HL-60 (cell line): ENCODE measurements around the gene DDTL.
"Not testable (repeated sequence)": the region's sequence is repeated elsewhere in the genome, so short reads cannot be mapped to it uniquely, and the experiment has no call there.

Experiments used
- DNase-seq, 2 experiments: peaks; one replicate each; pipeline ENCODE4 v3.0.0-alpha.2; 2010 to 2020; ENCODE audit warnings: low read depth in 1 of 2, low spot score in 1 of 2
- H3K27ac ChIP-seq: fragments of 250-450 bp; sonication (Bioruptor Pico); replicated peaks from 2 replicates; pipeline ENCODE4 v1.5.1; 2020; ENCODE audit warnings: mild to moderate bottlenecking, moderate library complexity
- H3K27me3 ChIP-seq: fragments of 250-450 bp; sonication (Bioruptor Pico); 2 replicates; pipeline ENCODE4 v1.5.1; 2021; ENCODE audit warnings: mild to moderate bottlenecking, moderate library complexity; ENCODE audit not compliant: insufficient read depth, poor library complexity, severe bottlenecking
- H3K4me3 ChIP-seq: replicated peaks from 2 replicates; pipeline ENCODE4 v1.5.1; 2011; ENCODE audit warnings: mild to moderate bottlenecking, control low read depth, low read length; ENCODE audit not compliant: insufficient read depth
- GABPA ChIP-seq: IDR thresholded peaks from 2 replicates; pipeline ENCODE4 v1.6.1; 2012; ENCODE audit warnings: low read depth
- POLR2AphosphoS5 ChIP-seq: IDR thresholded peaks from 2 replicates; pipeline ENCODE4 v1.6.1; 2012; ENCODE audit warnings: low read depth
- REST ChIP-seq: IDR thresholded peaks from 2 replicates; pipeline ENCODE4 v1.6.1; 2012; ENCODE audit warnings: low read depth; ENCODE audit not compliant: insufficient replicate concordance
- SPI1 ChIP-seq: IDR thresholded peaks from 2 replicates; pipeline ENCODE4 v1.6.1; 2012; ENCODE audit warnings: low read depth, mild to moderate bottlenecking, borderline replicate concordance
- TF ChIP-seq, protein P1 (sequence below): IDR thresholded peaks from one replicate; pipeline ENCODE4 v1.5.1; 2011; ENCODE audit warnings: low read length, control low read depth, inconsistent platforms; ENCODE audit not compliant: insufficient read depth

The DDTL gene

DNA sequence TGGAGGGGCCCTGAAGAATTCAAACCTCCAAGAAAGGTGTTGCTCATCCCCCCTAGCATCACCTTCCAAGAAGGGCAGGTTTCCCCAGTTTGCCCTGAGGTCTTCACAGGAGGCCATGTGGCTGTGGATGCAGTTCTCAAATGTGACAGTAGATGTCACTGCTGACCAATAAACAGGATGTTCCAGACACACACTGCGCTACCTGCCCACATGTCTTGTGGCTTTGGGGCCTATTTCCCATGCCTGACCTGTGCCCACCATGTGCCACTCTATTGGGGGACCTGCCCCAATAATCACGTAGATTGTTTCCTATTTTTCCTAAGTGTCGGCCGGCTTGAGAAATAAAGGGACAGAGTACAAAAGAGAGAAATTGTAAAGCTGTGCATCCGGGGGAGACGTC lies 17.7 kb downstream of the DDTL start:
- Histone ChIP-seq H3K4me3 (no peak overlapping the region), H3K27me3 (no peaks in the 10 kb centered on the region), H3K27ac (no peak overlapping the region)
- peak; percentile 6 to 40 for DNase-seq
- TF ChIP-seq, protein P1, sequence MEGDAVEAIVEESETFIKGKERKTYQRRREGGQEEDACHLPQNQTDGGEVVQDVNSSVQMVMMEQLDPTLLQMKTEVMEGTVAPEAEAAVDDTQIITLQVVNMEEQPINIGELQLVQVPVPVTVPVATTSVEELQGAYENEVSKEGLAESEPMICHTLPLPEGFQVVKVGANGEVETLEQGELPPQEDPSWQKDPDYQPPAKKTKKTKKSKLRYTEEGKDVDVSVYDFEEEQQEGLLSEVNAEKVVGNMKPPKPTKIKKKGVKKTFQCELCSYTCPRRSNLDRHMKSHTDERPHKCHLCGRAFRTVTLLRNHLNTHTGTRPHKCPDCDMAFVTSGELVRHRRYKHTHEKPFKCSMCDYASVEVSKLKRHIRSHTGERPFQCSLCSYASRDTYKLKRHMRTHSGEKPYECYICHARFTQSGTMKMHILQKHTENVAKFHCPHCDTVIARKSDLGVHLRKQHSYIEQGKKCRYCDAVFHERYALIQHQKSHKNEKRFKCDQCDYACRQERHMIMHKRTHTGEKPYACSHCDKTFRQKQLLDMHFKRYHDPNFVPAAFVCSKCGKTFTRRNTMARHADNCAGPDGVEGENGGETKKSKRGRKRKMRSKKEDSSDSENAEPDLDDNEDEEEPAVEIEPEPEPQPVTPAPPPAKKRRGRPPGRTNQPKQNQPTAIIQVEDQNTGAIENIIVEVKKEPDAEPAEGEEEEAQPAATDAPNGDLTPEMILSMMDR = peak; percentile 56
- TF ChIP-seq POLR2AphosphoS5 = no peak

GRCh38 chr22:23986089-23986488 lies 19.4 kb downstream of the DDTL start:
- H3K27me3 ChIP-seq, H3K4me3 ChIP-seq, H3K27ac ChIP-seq, DNase-seq: not testable (repeated sequence)

GRCh38 chr22:23986538-23987178 lies 20.0 kb downstream of the DDTL start:
- H3K27me3 ChIP-seq, H3K4me3 ChIP-seq, DNase-seq, H3K27ac ChIP-seq: not testable (repeated sequence)

DNA sequence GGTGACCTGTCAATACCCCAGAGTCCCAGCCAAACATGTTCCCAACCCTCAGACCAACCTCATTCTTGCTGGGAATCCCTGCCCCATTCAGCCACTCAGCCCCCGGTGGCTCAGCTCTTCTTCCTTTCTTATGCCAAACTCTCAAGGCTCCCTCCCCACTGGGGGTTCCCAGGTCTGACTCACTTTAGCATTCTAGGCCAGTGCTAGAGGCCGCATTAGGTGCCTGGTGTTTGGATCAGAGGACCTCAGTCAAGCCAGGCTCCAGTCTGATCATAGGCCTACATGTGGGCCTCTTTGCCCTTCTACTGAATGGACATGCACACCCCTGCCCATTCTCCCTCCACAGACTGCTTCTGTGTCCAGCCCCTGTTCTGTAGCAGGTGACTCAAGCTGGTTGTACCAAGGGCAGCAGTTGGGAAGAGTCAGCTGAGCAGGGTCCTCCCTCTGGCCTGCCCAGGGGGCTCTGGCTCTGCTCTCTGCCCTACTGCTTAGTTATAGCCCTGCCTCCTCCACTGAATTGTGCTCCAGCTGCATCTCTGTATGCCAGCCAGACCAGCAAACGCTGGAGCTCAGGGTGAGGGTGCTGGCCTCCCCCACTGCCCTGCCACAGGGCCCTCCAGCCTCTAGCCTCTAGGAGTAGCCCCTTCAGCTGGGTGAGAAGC lies 23.0 kb downstream of the DDTL start:
- H3K27ac ChIP-seq, H3K4me3 ChIP-seq, H3K27me3 ChIP-seq, DNase-seq: not testable (repeated sequence)

DNA sequence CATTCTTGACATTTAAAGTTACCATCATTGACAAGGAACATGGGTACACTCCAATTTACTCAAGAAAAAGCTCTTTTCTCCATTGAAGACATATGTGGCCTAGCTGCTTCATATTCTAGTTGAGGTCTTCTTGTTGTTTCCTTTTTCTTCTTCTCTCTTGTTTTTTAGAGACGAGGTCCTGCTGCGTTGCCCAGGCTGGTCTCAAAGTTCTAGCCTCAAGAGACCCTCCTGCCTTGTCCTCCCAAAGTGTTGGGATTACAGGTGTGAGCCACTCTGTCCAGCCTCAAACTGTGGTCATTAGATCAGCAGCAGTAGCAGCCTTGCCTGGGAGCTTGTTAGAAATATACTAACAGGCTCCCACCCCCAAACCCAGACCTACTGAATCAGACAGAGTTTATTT lies 26.4 kb downstream of the DDTL start:
- not testable (repeated sequence) for DNase-seq, H3K4me3 ChIP-seq, H3K27ac ChIP-seq, H3K27me3 ChIP-seq

- not testable (repeated sequence) for H3K27me3 ChIP-seq, DNase-seq, H3K4me3 ChIP-seq, H3K27ac ChIP-seq
Observed at GRCh38 chr22:23993581-23994177, 27.0 kb downstream of the DDTL start.

- H3K27ac ChIP-seq = no peak overlapping the region
- DNase-seq = no peak
- no peak overlapping the region for H3K4me3 ChIP-seq
- no peaks in the 10 kb centered on the region for H3K27me3 ChIP-seq
- TF ChIP-seq SPI1 (no peak), GABPA (no peak), REST (no peak), POLR2AphosphoS5 (no peak)
- TF ChIP-seq, protein P1 = no peak
Observed at GRCh38 chr22:23997092-23997491, 30.4 kb downstream of the DDTL start.

GRCh38 chr22:23999779-24000178 lies 33.1 kb downstream of the DDTL start:
- DNase-seq, H3K27me3 ChIP-seq, H3K27ac ChIP-seq, H3K4me3 ChIP-seq: not testable (repeated sequence)
